Rectal smooth muscle tissue (tissue), 1 donor: ENCODE measurements around the gene PREX1.

ENCODE experiments used
- H3K27ac ChIP-seq: one replicate; pipeline ENCODE4 v1.7.0; 2013; ENCODE audit warnings: low read depth, low read length, inconsistent platforms
- H3K27me3 ChIP-seq: one replicate; pipeline ENCODE4 v1.7.0; 2013; ENCODE audit warnings: low read length; ENCODE audit not compliant: control insufficient read depth, insufficient read depth
- H3K36me3 ChIP-seq: one replicate; pipeline ENCODE4 v1.7.0; 2013; ENCODE audit warnings: low read length; ENCODE audit not compliant: control insufficient read depth, insufficient read depth
- H3K4me1 ChIP-seq: one replicate; pipeline ENCODE4 v1.7.0; 2013; ENCODE audit warnings: low read length; ENCODE audit not compliant: control insufficient read depth, insufficient read depth
- H3K4me3 ChIP-seq: one replicate; pipeline ENCODE4 v1.7.0; 2013; ENCODE audit warnings: low read length
- H3K9ac ChIP-seq: one replicate; pipeline ENCODE4 v1.7.0; 2013; ENCODE audit warnings: low read length

The PREX1 gene

DNA sequence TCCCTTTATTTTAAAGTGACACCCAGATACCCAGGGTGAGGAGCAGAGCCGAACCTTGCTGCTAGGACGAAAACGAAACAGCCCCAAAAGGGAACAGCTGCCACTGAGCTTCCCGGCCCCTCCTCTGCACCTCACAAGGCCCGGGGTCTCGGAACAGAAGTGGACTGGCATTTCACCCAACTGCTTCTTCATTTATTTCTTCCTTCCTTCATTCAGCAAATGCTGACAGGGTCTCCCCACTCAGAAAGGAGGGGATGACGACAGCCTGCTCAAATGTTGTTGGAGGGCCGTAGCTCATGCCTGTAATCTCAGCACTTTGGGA is 220.3 kb downstream of the PREX1 start:
- Histone ChIP-seq H3K4me1 (no peaks in the 10 kb centered on the region), H3K27me3 (no peaks in the 10 kb centered on the region), H3K9ac (no peak overlapping the region), H3K27ac (no peak overlapping the region), H3K4me3 (no peak overlapping the region), H3K36me3 (no peaks in the 10 kb centered on the region)

DNA sequence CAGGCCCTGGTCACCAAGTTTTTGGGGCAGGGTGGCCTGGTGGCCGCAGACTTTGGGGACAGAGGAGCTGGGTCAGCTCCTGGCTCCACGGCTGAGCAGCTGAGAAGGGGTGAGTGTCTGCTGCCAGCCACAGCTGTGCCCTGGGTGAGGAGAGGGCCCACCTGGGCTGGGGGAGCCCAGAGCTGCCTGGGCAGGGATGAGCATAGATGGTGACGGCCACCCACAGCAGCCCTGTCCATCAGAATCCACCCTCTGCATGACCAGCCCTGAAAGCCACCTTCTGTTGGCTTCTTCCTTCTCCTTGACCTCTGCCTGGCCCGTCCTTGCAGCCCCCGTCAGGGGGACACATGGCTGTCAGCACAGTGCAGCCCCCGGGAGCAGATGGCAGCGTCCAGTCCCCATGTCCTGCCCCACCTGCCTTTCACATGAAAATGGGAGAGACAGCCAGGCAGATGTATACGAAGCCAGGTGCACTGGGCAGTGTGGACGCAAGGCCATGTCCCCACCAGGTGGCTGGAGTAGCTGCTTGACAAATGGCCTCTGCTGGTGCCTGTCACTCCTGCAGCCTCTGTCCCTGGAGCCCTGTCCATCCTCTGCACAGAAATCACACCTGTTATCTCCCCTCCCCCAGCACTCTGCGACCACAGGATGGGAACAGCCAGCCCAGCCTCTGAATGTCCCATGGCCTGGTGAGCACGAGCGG is 220.8 kb downstream of the PREX1 start:
- no peak overlapping the region for H3K27ac ChIP-seq
- no peaks in the 10 kb centered on the region for H3K4me1 ChIP-seq
- no peaks in the 10 kb centered on the region for H3K36me3 ChIP-seq
- H3K9ac ChIP-seq: no peak overlapping the region
- H3K4me3 ChIP-seq: no peak overlapping the region
- no peaks in the 10 kb centered on the region for H3K27me3 ChIP-seq

DNA sequence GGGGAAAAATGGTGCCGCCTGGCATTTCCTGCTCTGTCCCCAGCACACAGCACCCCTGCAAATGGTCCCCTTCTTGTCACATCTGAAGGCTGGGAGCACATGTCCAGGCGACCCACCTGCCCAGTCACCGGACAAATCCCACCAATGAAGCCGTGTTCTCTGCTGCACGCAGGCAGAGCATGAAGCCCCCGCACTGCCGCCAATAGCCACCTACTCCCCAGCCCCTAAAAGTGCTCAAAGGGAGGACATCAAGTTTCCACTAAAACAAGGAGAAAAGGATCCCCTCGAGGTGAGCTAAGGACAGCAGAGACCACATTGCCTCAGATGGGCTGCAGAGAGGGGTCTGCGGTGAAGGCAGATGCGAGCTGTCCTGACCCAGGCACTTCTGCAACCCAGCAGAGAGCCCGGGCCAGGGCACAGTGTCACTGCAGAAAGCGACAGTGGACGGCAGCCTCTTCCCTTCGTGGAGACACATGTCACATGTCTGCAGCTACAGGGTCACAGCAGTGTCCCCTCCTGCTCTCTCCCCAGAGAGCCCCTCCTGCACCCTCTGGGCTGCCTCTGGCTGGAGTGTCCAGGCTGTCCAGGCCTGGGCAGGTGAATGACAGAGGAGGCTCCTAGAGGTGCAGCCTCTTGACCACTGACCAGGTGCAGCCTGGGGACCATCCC is 221.5 kb downstream of the PREX1 start:
- no peak overlapping the region for H3K9ac ChIP-seq
- no peaks in the 10 kb centered on the region for H3K4me1 ChIP-seq
- H3K27ac ChIP-seq: no peak overlapping the region
- H3K4me3 ChIP-seq: no peak overlapping the region
- H3K36me3 ChIP-seq: no peaks in the 10 kb centered on the region
- no peaks in the 10 kb centered on the region for H3K27me3 ChIP-seq

DNA sequence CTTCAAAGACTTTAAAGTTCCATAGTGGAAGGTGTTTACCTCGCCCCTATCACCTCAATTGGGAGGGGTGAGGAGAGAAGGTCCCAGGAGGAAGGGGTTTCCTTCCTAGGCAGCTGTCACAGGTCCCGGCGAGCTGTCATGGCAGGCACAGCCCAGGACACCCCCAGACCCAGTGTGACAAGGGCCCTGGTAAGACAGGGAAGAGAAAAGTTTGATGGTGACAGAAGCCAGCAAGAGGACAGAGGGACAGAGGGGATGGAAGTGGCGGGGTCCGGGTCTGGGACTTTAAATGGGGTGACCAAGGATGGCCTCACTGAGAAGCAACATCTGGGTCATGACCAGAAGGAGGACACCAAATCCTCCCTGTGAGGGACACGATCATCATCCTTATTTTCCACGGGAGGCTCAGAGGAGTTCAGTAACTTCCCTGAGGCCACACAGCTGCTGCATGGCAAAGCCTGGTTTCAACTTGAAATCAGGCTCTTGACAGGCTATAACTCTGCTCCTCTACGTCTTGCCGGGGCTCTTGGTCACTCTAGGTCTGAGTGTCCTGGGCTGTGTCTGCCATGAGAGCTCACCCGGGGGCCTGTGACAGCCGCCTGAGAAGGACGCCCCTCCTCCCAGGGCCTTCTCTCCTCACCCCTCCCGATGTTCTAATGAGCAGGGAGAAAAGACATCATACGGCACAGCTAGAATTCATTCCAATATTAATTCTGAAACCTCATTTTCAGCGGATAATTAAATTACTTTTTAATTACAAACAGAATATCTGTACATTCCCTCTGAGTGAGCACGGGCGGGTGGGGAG is 222.2 kb downstream of the PREX1 start:
- no peak overlapping the region for H3K27ac ChIP-seq
- H3K9ac ChIP-seq: no peak overlapping the region
- H3K4me3 ChIP-seq: no peak overlapping the region
- H3K27me3 ChIP-seq: no peaks in the 10 kb centered on the region
- H3K36me3 ChIP-seq: no peaks in the 10 kb centered on the region
- no peaks in the 10 kb centered on the region for H3K4me1 ChIP-seq

DNA sequence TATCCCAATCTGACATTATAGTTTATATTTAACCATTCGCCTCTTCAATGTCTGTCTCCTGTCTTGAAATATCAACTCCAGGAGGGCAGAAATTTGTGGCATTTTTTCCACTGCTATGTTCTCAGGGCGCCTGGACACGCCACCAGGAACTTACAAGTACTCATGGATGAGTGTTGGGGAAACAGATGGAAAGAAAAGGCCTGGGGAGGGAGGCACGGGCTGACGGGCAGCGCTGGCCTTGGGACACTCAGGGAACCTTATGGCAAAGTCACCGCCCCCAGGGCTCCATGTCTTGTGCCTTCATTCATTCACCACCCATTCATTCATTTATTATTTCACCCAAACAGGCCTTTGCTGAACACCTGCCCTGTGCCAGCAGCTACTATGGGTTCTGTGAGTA is 222.9 kb downstream of the PREX1 start:
- Histone ChIP-seq H3K36me3 (no peaks in the 10 kb centered on the region), H3K4me1 (no peaks in the 10 kb centered on the region), H3K9ac (no peak overlapping the region), H3K27me3 (no peaks in the 10 kb centered on the region), H3K4me3 (no peak overlapping the region), H3K27ac (no peak overlapping the region)

DNA sequence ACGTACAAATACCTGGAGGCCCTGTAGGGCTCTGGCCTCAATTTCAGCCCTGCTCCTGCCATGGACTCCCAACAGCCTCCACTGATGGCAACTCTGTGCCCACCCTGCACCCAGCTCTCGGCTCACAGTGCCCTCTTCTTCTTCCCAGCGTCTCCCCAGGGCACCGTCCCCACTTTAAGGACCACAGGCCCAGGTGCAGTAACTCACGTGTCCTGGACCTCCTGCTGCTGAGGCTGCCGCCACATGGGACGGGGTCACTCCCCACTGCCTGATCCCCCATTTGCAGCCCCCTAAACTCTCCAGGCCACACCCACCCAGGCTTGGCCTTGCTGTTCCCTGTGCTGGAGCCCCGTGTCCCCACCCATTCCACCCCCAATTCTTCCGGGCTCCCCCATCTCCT is 223.4 kb downstream of the PREX1 start:
- Histone ChIP-seq H3K4me3 (no peak overlapping the region), H3K4me1 (no peaks in the 10 kb centered on the region), H3K9ac (no peak overlapping the region), H3K36me3 (no peaks in the 10 kb centered on the region), H3K27me3 (no peaks in the 10 kb centered on the region), H3K27ac (no peak overlapping the region)

DNA sequence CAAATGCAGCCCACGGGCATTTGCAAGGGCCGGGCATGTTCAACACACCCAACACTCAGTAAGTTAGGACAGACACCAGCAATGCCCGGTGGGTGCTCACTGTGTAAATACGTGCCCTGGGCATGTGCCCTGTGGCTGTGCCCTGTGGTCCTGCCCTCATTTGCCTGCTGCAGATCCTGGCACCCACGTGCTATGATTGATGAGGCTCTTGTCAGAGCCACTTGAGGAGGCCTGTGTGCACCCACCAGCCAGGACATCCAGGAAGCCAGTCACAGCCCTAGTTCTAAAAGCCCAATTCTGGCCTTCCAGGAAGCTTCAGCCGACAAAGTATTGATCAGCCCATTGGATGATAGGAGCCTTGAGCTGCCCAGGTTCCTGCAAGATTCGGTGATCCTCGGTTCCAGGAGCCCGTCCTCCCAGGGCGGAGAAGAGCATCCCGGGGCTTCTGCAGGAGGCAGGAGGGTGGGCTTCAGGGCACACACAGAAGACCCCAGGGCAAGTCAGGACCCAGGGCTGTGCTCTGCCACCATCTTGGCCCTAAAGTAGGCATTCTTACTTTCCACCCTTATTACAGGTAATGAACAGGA is 223.9 kb downstream of the PREX1 start:
- Histone ChIP-seq H3K4me1 (no peaks in the 10 kb centered on the region), H3K27ac (no peak overlapping the region), H3K4me3 (no peak overlapping the region), H3K27me3 (no peaks in the 10 kb centered on the region), H3K9ac (no peak overlapping the region), H3K36me3 (no peaks in the 10 kb centered on the region)

DNA sequence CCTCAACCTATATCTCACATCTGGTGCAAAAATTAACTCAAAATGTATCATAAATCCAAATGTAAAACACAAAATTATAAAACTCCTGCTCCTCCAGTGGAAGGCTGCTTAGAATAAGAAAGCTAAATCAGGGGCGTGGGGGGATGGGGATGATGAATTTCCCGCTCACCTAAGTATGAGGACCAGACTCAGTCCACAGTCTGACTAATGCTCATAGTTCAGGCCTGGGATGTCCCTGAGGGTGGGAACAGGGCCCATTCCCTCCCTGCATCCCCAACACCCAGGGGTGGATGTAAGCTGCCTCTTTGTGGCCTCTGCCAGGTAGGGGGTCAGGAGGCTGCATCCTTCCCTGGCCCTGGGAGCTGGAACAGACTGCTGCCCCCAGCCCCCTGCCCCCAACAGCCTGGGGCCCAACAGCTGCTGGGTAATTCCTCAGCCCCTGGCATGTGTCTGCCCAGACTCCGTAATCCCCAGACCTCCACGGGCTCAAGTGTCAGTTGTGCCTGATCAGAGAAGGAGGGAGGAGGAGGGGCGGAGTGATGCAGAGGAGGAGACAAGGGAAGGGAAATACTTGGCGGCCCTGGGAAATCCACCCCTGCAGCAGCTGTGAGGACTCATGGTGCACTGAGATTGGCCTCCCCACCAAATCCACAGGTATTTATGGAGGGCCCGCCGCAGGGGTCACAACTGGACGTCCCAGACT is 224.5 kb downstream of the PREX1 start:
- H3K36me3 ChIP-seq: no peaks in the 10 kb centered on the region
- no peak overlapping the region for H3K9ac ChIP-seq
- H3K4me3 ChIP-seq: no peak overlapping the region
- H3K27me3 ChIP-seq: no peaks in the 10 kb centered on the region
- H3K4me1 ChIP-seq: no peaks in the 10 kb centered on the region
- no peak overlapping the region for H3K27ac ChIP-seq

DNA sequence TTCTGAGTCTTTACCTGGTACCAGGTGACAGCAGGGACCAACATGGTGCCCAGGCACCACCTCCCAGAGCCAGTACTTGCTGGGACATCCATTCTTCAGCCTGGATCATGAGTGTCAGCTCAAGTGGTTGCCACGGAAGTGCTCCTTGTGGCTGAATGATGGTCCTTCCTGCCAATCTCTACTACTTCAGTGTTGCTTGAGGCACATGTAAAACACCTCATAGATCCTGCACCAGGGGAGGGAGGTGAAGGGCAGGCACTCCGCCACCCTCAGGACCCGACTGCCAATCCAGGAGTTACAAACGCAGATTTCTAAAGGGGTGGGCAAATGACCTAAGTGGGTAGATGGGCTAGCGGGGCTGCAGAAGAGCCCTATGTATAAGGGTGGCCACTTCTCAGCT is 226.0 kb downstream of the PREX1 start:
- Histone ChIP-seq H3K27ac (no peak overlapping the region), H3K4me1 (no peaks in the 10 kb centered on the region), H3K4me3 (no peak overlapping the region), H3K27me3 (no peaks in the 10 kb centered on the region), H3K9ac (no peak overlapping the region), H3K36me3 (no peaks in the 10 kb centered on the region)

DNA sequence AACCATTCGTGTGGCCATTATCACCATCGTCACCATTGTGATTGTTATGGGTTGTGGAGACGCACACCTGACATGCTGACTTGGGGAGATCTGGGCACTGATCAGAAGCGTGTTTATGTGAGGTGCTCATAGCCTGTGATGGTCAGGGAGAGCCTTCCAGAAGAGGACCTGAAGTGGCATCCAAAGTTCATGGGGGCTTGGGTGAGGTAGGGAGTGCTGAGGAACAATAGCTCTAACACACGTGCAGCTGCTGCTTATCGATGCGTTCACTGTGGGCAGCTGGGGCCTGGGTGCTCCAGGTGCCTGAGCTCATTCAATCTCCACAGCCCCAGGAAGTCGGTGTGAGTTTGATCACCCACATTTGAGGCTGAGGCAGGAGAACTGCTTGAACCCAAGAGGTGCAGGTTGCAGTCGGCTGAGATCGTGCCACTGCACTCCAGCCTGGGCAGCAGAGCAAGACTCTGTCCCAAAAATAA is 227.3 kb downstream of the PREX1 start:
- Histone ChIP-seq H3K4me3 (no peak overlapping the region), H3K27me3 (no peaks in the 10 kb centered on the region), H3K27ac (no peak overlapping the region), H3K36me3 (no peaks in the 10 kb centered on the region), H3K9ac (no peak overlapping the region), H3K4me1 (peaks cover 5% of the 10 kb centered on the region)

DNA sequence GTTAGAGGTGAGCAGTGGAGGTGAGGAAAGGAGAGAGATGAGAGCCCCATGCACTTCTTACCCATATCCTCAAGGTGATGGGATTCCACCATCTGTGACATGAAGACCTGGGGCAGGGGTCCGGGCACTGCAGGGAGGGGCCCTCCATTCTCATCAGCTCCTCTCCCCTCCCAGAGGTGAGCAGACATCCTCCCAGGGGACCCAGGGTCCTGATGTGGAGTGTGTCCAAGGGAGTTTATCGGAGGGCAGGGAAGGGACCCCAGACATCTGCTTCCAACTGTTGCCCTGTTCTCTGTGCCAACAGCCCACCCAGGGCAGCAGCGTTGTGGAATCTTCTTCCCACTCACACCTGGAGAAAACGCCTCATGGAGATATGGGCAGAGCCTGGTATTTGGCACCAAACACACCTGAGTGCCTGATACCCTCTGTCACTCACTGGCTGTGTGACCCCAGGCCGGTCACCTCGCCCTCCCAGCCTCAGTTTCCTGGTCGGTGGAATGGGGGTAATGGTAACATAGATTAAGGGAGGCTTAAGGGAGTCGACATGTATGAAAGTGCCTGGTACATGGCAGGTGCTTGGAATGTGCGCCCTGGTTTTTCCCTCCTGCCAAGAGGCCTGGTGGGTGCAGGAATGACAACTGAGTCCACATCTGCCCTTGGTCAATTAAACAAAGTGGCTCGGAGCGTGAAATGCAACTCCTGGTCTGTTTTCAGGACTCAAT is 227.9 kb downstream of the PREX1 start:
- Histone ChIP-seq H3K9ac (no peak overlapping the region), H3K27me3 (no peaks in the 10 kb centered on the region), H3K4me3 (no peak overlapping the region), H3K27ac (no peak overlapping the region), H3K4me1 (peaks cover 5% of the 10 kb centered on the region), H3K36me3 (no peaks in the 10 kb centered on the region)
